GM12892 (cell line): ENCODE measurements around the gene ADPRM.

ENCODE experiments used
- POLR2A ChIP-seq: IDR thresholded peaks from 2 replicates; pipeline ENCODE4 v1.6.1; 2011; ENCODE audit warnings: low read depth, low read length, control low read depth
- POLR2AphosphoS5 ChIP-seq: IDR thresholded peaks from 2 replicates; pipeline ENCODE4 v1.6.1; 2011; ENCODE audit warnings: low read depth, low read length, control low read depth
- TAF1 ChIP-seq: IDR thresholded peaks from 2 replicates; pipeline ENCODE4 v1.6.1; 2011; ENCODE audit warnings: low read depth, mild to moderate bottlenecking, control low read depth, low read length, borderline replicate concordance

GRCh38 chr17:10699856-10700255 lies 2.5 kb downstream of the ADPRM start:
- no peak for TF ChIP-seq POLR2AphosphoS5
- no peak for TF ChIP-seq TAF1
- TF ChIP-seq POLR2A = no peak
